Peyer's patch (tissue), 4 donors: ENCODE data around the gene ZNF407. TPM values are rescaled to one million over a fixed set of nuclear protein-coding genes. Genes with fewer than 3 reads are reported as not detected.

Experiments
- DNase-seq, 3 donors: peaks; one replicate each; pipeline ENCODE4 v3.0.0-alpha.2; 2017 to 2019
- H3K27ac ChIP-seq, 4 donors: fragments of 200-600 bp; sonication (generic); one replicate each; pipeline ENCODE4 v1.5.1; 2016 to 2019
- H3K27me3 ChIP-seq, 2 donors: fragments of 200-600 bp; sonication (generic); one replicate each; pipeline ENCODE4 v1.5.1; 2019
- H3K36me3 ChIP-seq, 3 donors: fragments of 200-600 bp; sonication (generic); one replicate each; pipeline ENCODE4 v1.5.1; 2016 to 2019
- H3K4me1 ChIP-seq, 4 donors: fragments of 200-600 bp; sonication (generic); one replicate each; pipeline ENCODE4 v1.5.1; 2016 to 2019
- H3K4me3 ChIP-seq, 4 donors: fragments of 200-600 bp; sonication (generic); 1 replicate in 3 of 4; 2 replicates in 1 of 4; pipeline ENCODE4 v1.5.1; 2016 to 2019; ENCODE audit warnings: mild to moderate bottlenecking in 1 of 4
- H3K9me3 ChIP-seq, 4 donors: fragments of 200-600 bp; sonication (generic); one replicate each; pipeline ENCODE4 v1.5.1; 2016 to 2019; ENCODE audit warnings: mild to moderate bottlenecking in 1 of 4
- CTCF ChIP-seq, 6 experiments: fragments of 450-650 bp in 4 of 6; fragments of 200-600 bp in 2 of 6; sonication (generic) in 1 of 6; IDR thresholded peaks; one replicate each; pipeline ENCODE4 v1.5.1; 2017 to 2019; ENCODE audit warnings: antibody characterized with exemption in 6 of 6, mild to moderate bottlenecking in 3 of 6, moderate library complexity in 1 of 6
- POLR2A ChIP-seq, 2 donors: fragments of 450-650 bp; IDR thresholded peaks; one replicate each; pipeline ENCODE4 v1.5.1; 2017; ENCODE audit warnings: antibody characterized with exemption in 2 of 2, mild to moderate bottlenecking in 2 of 2, moderate library complexity in 2 of 2
- total RNA-seq, 4 donors: library from RNA; depleted of rRNA; stranded (reverse); fragments of >200 nt; gene quantifications; one replicate each; pipeline ENCODE4 v1.1.0, GENCODE V29; 2016

The ZNF407 gene
- total RNA-seq, 4 donors from 2014 or later, result 24.0 to 54.5 (median 32.3) TPM

DNA sequence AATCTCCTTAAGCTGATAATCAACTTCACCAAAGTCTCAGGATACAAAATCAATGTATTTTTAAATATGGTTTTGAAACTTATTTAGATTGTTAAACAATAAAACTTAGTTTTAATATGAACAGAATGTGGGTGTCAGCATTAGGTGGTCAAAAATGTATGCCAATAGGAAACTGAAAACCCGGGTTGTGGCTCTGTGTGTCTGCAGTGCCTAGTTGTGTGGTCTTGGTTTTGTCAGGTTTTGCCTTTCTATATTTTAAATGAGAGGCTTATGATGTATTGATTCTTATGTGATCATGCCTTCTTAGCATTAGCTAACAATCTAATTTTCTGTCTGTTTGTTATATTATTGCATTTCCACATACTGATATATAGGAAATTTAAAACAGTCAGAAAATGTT is 227.8 kb downstream of the ZNF407 start:
- Histone ChIP-seq H3K4me1 (no peaks in the 10 kb centered on the region), H3K4me3 (no peak overlapping the region), H3K27ac (no peak overlapping the region), H3K27me3 (no peaks in the 10 kb centered on the region), H3K9me3 (no peaks in the 10 kb centered on the region), H3K36me3 (no peaks in the 10 kb centered on the region)
- TF ChIP-seq POLR2A (IDR thresholded peaks at IDR 0.05) (no peak), CTCF (IDR thresholded peaks at IDR 0.05) (no peak)
- no peak for DNase-seq

DNA sequence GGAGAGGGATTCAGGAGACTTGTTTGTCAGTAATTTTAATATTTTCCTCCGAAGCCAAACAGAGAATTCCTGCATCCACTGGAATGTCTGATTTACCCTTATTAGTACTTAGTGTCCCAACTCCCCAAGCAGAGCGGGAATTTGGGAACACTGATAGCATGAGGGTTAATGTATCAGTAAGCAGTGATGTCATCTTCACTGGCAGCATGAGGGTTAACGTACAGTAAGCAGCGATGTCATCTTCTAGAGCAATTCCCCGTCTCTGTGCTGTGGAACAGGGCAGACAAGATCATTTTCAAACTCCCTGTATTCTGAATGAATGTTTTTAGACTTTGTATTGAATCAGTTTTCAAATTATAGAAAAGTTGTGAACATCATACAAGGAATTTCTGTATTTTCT is 228.9 kb downstream of the ZNF407 start:
- TF ChIP-seq POLR2A (IDR thresholded peaks at IDR 0.05), result no peak
- no peak for TF ChIP-seq CTCF (IDR thresholded peaks at IDR 0.05)
- H3K36me3 ChIP-seq, result no peaks in the 10 kb centered on the region
- no peaks in the 10 kb centered on the region for H3K4me1 ChIP-seq
- DNase-seq, result no peak
- H3K9me3 ChIP-seq, result no peaks in the 10 kb centered on the region
- no peaks in the 10 kb centered on the region for H3K27me3 ChIP-seq
- H3K27ac ChIP-seq, result no peak overlapping the region
- no peak overlapping the region for H3K4me3 ChIP-seq

GRCh38 chr18:74828200-74828599 is 230.5 kb downstream of the ZNF407 start:
- no peak for DNase-seq
- no peaks in the 10 kb centered on the region for H3K4me1 ChIP-seq
- TF ChIP-seq CTCF (IDR thresholded peaks at IDR 0.05) (no peak), POLR2A (IDR thresholded peaks at IDR 0.05) (no peak)
- H3K4me3 ChIP-seq, result no peak overlapping the region
- H3K27ac ChIP-seq, result no peak overlapping the region
- no peaks in the 10 kb centered on the region for H3K9me3 ChIP-seq
- H3K27me3 ChIP-seq, result no peaks in the 10 kb centered on the region
- no peaks in the 10 kb centered on the region for H3K36me3 ChIP-seq

DNA sequence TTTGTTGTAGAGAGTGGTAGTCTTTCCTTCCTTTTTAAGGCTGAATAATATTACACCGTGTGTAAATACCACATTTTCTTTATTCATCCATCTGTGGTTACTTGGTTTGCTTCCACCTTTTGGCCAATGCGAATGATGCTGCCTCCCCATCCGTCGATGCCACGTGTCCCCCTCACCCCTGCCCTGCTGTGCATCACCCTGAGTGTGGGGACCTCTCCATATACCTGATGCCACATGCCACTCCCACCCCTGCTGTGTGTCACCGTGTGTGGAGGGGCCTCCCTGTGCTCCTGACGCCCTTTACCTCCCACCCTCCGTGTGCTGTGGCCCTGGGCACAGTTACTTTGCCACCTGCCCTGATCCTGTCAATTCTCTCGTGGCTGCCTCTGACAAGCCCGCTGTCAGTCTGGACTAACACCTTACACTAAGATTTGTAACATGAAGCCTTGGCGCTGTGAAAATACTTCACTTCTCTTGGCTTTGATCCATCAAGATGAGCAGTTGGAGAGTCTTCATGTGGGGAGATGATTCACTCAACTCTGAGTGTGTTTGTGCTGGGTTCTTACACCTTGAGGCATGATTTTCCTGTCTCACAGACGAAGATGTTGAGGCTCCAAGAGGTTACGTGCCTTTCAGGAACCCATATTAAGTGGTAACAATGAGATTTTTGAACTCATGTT is 234.0 kb downstream of the ZNF407 start:
- no peak overlapping the region for H3K27ac ChIP-seq
- DNase-seq, result no peak
- TF ChIP-seq CTCF (IDR thresholded peaks at IDR 0.05) (no peak), POLR2A (IDR thresholded peaks at IDR 0.05) (no peak)
- no peaks in the 10 kb centered on the region for H3K27me3 ChIP-seq
- H3K4me3 ChIP-seq, result no peak overlapping the region
- no peaks in the 10 kb centered on the region for H3K36me3 ChIP-seq
- H3K9me3 ChIP-seq, result no peaks in the 10 kb centered on the region
- no peaks in the 10 kb centered on the region for H3K4me1 ChIP-seq

- H3K9me3 ChIP-seq, result no peaks in the 10 kb centered on the region
- no peak overlapping the region for H3K4me3 ChIP-seq
- DNase-seq, result no peak
- H3K36me3 ChIP-seq, result no peaks in the 10 kb centered on the region
- H3K27ac ChIP-seq, result no peak overlapping the region
- TF ChIP-seq POLR2A (IDR thresholded peaks at IDR 0.05) (no peak), CTCF (IDR thresholded peaks at IDR 0.05) (no peak)
- H3K4me1 ChIP-seq, result no peaks in the 10 kb centered on the region
- H3K27me3 ChIP-seq, result no peaks in the 10 kb centered on the region
Observed at GRCh38 chr18:74832381-74832780, 234.7 kb downstream of the ZNF407 start.

DNA sequence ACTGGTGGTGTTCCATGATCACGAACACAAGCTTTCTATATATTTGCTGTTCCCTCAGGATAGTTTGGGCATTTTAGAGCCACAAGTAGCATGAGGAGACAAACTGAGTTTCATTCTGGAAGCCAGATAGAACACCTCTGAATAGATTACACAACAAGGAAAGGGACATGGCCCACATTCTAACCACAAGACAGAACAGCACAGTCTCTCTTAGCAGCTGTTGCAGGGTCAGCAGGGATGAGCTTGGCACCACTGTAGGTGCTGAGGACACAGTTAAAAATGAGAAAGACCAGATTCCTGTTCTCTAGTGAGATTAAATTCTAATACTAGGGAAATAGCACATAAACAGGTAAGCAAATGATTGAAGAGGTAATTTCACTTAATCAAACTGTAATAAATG is 235.3 kb downstream of the ZNF407 start:
- TF ChIP-seq CTCF (IDR thresholded peaks at IDR 0.05) (no peak), POLR2A (IDR thresholded peaks at IDR 0.05) (no peak)
- Histone ChIP-seq H3K4me1 (no peaks in the 10 kb centered on the region), H3K36me3 (no peaks in the 10 kb centered on the region), H3K9me3 (no peaks in the 10 kb centered on the region), H3K27ac (no peak overlapping the region), H3K27me3 (no peaks in the 10 kb centered on the region), H3K4me3 (no peak overlapping the region)
- DNase-seq, result no peak
